HTERT RPE-1 (cell line): ENCODE data around the gene C19orf12.

ENCODE experiments used
- in situ Hi-C: fragments of 300-500 bp; cut with MboI; formaldehyde crosslinking; loops from 4 replicates; pipeline ENCODE4 v1.14.3; 2020; ENCODE audit warnings: low sequenced_read_pairs

The C19orf12 gene

GRCh38 chr19:29714953-29715700 lies at the start of gene C19orf12:
C19orf12 (minus strand) TSS chr19:29715261; CDS start chr19:29708413, 6,848 bp downstream.
- in situ Hi-C loops = no loop called here

GRCh38 chr19:29764361-29764760 lies 49.3 kb upstream of the C19orf12 start:
- in situ Hi-C loops = no loop called here

GRCh38 chr19:29763196-29763595 lies 48.1 kb upstream of the C19orf12 start:
- in situ Hi-C loops = no loop called here

GRCh38 chr19:29761575-29762232 lies 46.6 kb upstream of the C19orf12 start:
- in situ Hi-C loops = no loop called here

GRCh38 chr19:29760752-29761502 lies 45.9 kb upstream of the C19orf12 start:
- in situ Hi-C loops = no loop called here

- in situ Hi-C loops = no loop called here
These were observed 44.3 kb upstream of the C19orf12 start for GRCh38 chr19:29759359-29759758.

GRCh38 chr19:29758863-29759262 lies 43.8 kb upstream of the C19orf12 start:
- in situ Hi-C loops = no loop called here

GRCh38 chr19:29757551-29757950 lies 42.5 kb upstream of the C19orf12 start:
- in situ Hi-C loops = no loop called here

- in situ Hi-C loops = no loop called here
These were observed 38.9 kb upstream of the C19orf12 start for GRCh38 chr19:29753934-29754305.

GRCh38 chr19:29753190-29753933 lies 38.3 kb upstream of the C19orf12 start:
- in situ Hi-C loops = no loop called here

- in situ Hi-C loops = no loop called here
These were observed 37.5 kb upstream of the C19orf12 start for GRCh38 chr19:29752450-29753025.

- in situ Hi-C loops = no loop called here
These were observed 36.9 kb upstream of the C19orf12 start for GRCh38 chr19:29751932-29752331.

GRCh38 chr19:29750001-29750400 lies 34.9 kb upstream of the C19orf12 start:
- in situ Hi-C loops = no loop called here

- in situ Hi-C loops = no loop called here
These were observed 34.2 kb upstream of the C19orf12 start for GRCh38 chr19:29748996-29749849.

GRCh38 chr19:29745253-29745652 lies 30.2 kb upstream of the C19orf12 start:
- in situ Hi-C loops = no loop called here

GRCh38 chr19:29743681-29744080 lies 28.6 kb upstream of the C19orf12 start:
- in situ Hi-C loops = no loop called here

- in situ Hi-C loops = no loop called here
These were observed 26.7 kb upstream of the C19orf12 start for GRCh38 chr19:29741776-29742175.

- in situ Hi-C loops = no loop called here
These were observed 26.2 kb upstream of the C19orf12 start for GRCh38 chr19:29741226-29741625.

GRCh38 chr19:29737461-29738000 lies 22.5 kb upstream of the C19orf12 start:
- in situ Hi-C loops = no loop called here

- in situ Hi-C loops = no loop called here
These were observed 20.8 kb upstream of the C19orf12 start for GRCh38 chr19:29735829-29736228.
